CD4-positive, alpha-beta memory T cell (primary cell): Measurements from ENCODE around the gene ZNF786. TPM values are rescaled to one million over a fixed set of nuclear protein-coding genes. Genes with fewer than 3 reads are reported as not detected.
A peak's percentile ranks its signal among the peaks of the same experiment; 100 is the strongest.
"Not testable (repeated sequence)": the region's sequence is repeated elsewhere in the genome, so short reads cannot be mapped to it uniquely, and the experiment has no call there.

Source experiments
- CTCF ChIA-PET: fragments of 350-600 bp; sonication (Branson Sonifier 250); formaldehyde crosslinking; loops from one replicate; lab custom pipeline; 2021; ENCODE audit warnings: inconsistent platforms; ENCODE audit not compliant: partially characterized antibody; lab: Charles Lee
- POLR2A ChIA-PET: fragments of 350-600 bp; sonication (Branson Sonifier 250); formaldehyde crosslinking; loops from one replicate; lab custom pipeline; 2021; ENCODE audit not compliant: partially characterized antibody; lab: Charles Lee
- DNase-seq, 5 donors: peaks; one replicate each; pipeline versions ENCODE4 v3.0.0 to v3.0.0-alpha.2; 2020 to 2022; ENCODE audit warnings: mixed read lengths in 1 of 5
- H3K27ac ChIP-seq: one replicate; pipeline ENCODE4 v1.7.0; 2013; ENCODE audit warnings: low read depth, low read length
- H3K27me3 ChIP-seq: 2 replicates; pipeline ENCODE4 v1.7.0; 2013; ENCODE audit warnings: mild to moderate bottlenecking, low read length, moderate library complexity; ENCODE audit not compliant: insufficient read depth
- H3K36me3 ChIP-seq: 2 replicates; pipeline ENCODE4 v1.7.0; 2013; ENCODE audit warnings: mild to moderate bottlenecking, low read length, moderate library complexity; ENCODE audit not compliant: insufficient read depth
- H3K4me1 ChIP-seq: 2 replicates; pipeline ENCODE4 v1.7.0; 2013; ENCODE audit warnings: mild to moderate bottlenecking, low read length, moderate library complexity; ENCODE audit not compliant: insufficient read depth
- H3K4me3 ChIP-seq, 2 donors: one replicate each; pipeline ENCODE4 v1.7.0; 2013; ENCODE audit warnings: low read length in 2 of 2, mild to moderate bottlenecking in 1 of 2
- H3K9me3 ChIP-seq, 2 donors: one replicate each; pipeline ENCODE4 v1.7.0; 2013; ENCODE audit warnings: low read length in 2 of 2, control low read depth in 1 of 2; ENCODE audit not compliant: control insufficient read depth in 1 of 2
- H3K27ac Mint-ChIP-seq, 7 donors: one replicate each; pipeline ENCODE4 v1.8.0; 2020 to 2021; ENCODE audit warnings: mixed read lengths in 7 of 7, mild to moderate bottlenecking in 6 of 7, inconsistent platforms in 3 of 7, moderate library complexity in 3 of 7
- H3K27me3 Mint-ChIP-seq, 2 donors: one replicate each; pipeline ENCODE4 v1.8.0; 2020 to 2021; ENCODE audit warnings: mixed read lengths in 2 of 2
- H3K36me3 Mint-ChIP-seq, 2 donors: one replicate each; pipeline ENCODE4 v1.8.0; 2020 to 2021; ENCODE audit warnings: mixed read lengths in 2 of 2, inconsistent platforms in 1 of 2, mild to moderate bottlenecking in 1 of 2
- H3K4me1 Mint-ChIP-seq, 4 donors: one replicate each; pipeline ENCODE4 v1.8.0; 2020 to 2021; ENCODE audit warnings: mixed read lengths in 4 of 4, mild to moderate bottlenecking in 1 of 4
- H3K4me3 Mint-ChIP-seq, 8 donors: one replicate each; pipeline ENCODE4 v1.8.0; 2020 to 2021; ENCODE audit warnings: mixed read lengths in 8 of 8, mild to moderate bottlenecking in 7 of 8, moderate library complexity in 6 of 8, inconsistent platforms in 3 of 8
- H3K9me3 Mint-ChIP-seq, 8 donors: one replicate each; pipeline ENCODE4 v1.8.0; 2020 to 2021; ENCODE audit warnings: mixed read lengths in 8 of 8, mild to moderate bottlenecking in 5 of 8, inconsistent platforms in 3 of 8, moderate library complexity in 1 of 8
- intact Hi-C: fragments of 100-400 bp; cut with micrococcal nuclease; formaldehyde crosslinking; loops from one replicate; pipeline ENCODE4 v1.15.1; 2023
- polyA plus RNA-seq, 2 donors: library from polyadenylated mRNA; unstranded; fragments of 300-500 nt; fragmentation: Illumina TruSeq; gene quantifications; one replicate each; pipeline ENCODE4 v1.2.3, GENCODE V29; 2021
- total RNA-seq, 2 experiments: library from RNA; stranded (reverse); gene quantifications; one replicate each; pipeline ENCODE4 v1.2.3, GENCODE V29; 2021

ZNF786 gene
- total and polyA plus RNA-seq, 4 experiments from 2014 or later: 2.3 to 18.8 (median 16.3) TPM

DNA sequence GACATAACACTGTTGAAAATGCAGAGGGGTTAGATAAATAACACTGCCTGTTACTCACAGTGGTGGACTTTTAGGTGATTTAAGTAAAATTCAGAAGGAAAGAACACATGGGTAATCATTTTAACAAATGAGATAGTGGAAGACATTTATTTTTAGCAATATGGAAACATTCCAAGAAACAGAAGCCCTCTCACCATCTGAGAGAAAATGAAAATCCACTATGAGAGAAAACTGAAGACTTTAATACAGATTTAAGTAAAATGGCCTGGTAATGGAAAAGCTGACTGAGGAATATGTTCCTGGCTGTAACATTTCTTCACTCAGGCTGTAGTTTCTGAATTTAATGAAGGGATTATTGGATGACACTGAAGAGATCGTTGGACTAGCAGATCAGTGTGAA lies 12.1 kb upstream of the ZNF786 start:
- H3K27me3 Mint-ChIP-seq: peaks cover 0 to 2% of the 10 kb centered on the region in 2 donors
- Histone ChIP-seq H3K9me3 (no peaks in the 10 kb centered on the region), H3K27me3 (no peaks in the 10 kb centered on the region), H3K36me3 (no peaks in the 10 kb centered on the region), H3K4me1 (no peaks in the 10 kb centered on the region), H3K27ac (no peak overlapping the region), H3K4me3 (no peak overlapping the region)
- H3K9me3 Mint-ChIP-seq: no peaks in the 10 kb centered on the region
- peaks cover 0 to 1% (median 0%) of the 10 kb centered on the region in 4 donors for H3K4me1 Mint-ChIP-seq
- no peak overlapping the region for H3K4me3 Mint-ChIP-seq
- peaks cover 0 to 5% of the 10 kb centered on the region in 2 donors for H3K36me3 Mint-ChIP-seq
- DNase-seq: no peak
- intact Hi-C loops: no loop called here
- ChIA-PET CTCF (no interaction called here), POLR2A (no interaction called here)
- H3K27ac Mint-ChIP-seq: no peak overlapping the region

DNA sequence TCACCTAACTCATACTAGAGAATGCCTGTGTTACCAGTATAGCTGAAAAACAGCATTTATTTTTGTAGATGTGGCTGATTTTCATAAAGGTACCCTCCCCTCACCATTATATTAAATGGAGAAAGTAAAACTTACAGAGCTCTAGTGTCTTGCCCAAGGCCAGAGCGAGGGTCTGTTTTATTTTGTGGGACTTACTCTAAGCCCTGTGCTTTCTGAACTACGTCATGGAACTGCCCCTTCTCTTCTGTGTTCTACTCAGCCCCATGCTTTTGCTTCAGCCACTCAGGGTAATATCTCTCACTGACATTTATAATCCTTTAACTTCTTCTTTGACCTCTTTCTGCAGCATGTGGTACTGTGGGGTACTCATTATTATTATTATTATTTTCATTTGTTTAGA lies 10.3 kb upstream of the ZNF786 start:
- no peaks in the 10 kb centered on the region for H3K9me3 Mint-ChIP-seq

DNA sequence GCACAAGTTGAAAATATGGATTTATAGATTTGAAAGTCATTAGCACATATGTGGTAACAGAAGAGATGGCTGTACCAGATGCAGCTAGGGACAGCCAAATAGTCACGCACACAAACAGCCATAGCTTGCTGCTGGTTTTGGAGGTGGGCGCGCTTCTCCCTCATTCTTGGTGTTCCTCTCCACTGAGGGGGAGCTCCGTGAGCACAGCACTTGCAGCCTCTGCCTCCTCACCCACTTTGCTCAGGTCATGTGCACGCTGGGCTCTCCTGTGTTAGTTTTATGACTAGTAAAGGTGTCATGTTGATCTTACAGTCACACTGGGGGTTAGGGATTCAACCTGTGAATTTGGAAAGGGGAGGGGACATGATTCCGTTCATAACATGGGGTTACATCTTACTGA lies 8.5 kb upstream of the ZNF786 start:
- Histone ChIP-seq H3K27me3 (no peaks in the 10 kb centered on the region), H3K9me3 (no peaks in the 10 kb centered on the region), H3K36me3 (no peaks in the 10 kb centered on the region), H3K27ac (no peak overlapping the region), H3K4me1 (no peaks in the 10 kb centered on the region), H3K4me3 (no peak overlapping the region)
- ChIA-PET CTCF (interaction anchor here (1.7 kb wide), 1 partner anchor 33 kb away, joined by 4 read pairs; no protein-coding TSS in a partner anchor), POLR2A (no interaction called here)
- H3K27ac Mint-ChIP-seq: no peak overlapping the region
- no peak for DNase-seq
- peaks cover 0 to 1% (median 0%) of the 10 kb centered on the region in 4 donors for H3K4me1 Mint-ChIP-seq
- H3K9me3 Mint-ChIP-seq: no peaks in the 10 kb centered on the region
- H3K4me3 Mint-ChIP-seq: no peak overlapping the region
- H3K27me3 Mint-ChIP-seq: peaks cover 0 to 2% of the 10 kb centered on the region in 2 donors
- H3K36me3 Mint-ChIP-seq: peaks cover 0 to 5% of the 10 kb centered on the region in 2 donors
- intact Hi-C loops: no loop called here

More for the DNA sequence above, 10.3 kb upstream of the ZNF786 start:
- H3K4me1 Mint-ChIP-seq: peaks cover 0 to 1% (median 0%) of the 10 kb centered on the region in 4 donors
- Histone ChIP-seq H3K36me3 (no peaks in the 10 kb centered on the region), H3K9me3 (no peaks in the 10 kb centered on the region), H3K27me3 (no peaks in the 10 kb centered on the region), H3K27ac (no peak overlapping the region), H3K4me3 (no peak overlapping the region), H3K4me1 (no peaks in the 10 kb centered on the region)
- H3K36me3 Mint-ChIP-seq: peaks cover 0 to 5% of the 10 kb centered on the region in 2 donors
- H3K27me3 Mint-ChIP-seq: peaks cover 0 to 2% of the 10 kb centered on the region in 2 donors
- no peak for DNase-seq
- CTCF ChIA-PET: no interaction called here
- no peak overlapping the region for H3K4me3 Mint-ChIP-seq
- H3K27ac Mint-ChIP-seq: peak overlapping the region in 1 of 7 donors; percentile 73
- POLR2A ChIA-PET: no interaction called here
- intact Hi-C loops: no loop called here

DNA sequence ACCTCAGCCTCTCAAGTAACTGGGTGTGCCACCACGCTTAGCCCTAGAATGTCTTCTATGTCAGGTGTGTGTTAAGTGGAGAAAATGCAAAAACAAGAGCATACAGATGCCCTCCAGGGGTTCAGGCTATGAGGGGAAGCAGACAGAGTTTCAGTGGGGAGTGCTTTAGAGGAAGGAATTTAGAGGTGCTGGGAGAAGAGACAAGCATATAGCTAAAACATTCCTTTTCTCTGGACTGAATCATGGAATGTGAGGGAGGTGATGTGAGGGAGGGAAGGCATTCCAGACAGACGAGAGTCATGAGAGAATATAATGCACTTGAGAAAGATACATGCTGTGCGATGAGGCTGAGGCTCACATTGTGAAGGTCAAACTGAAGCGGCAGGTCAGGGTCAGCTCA lies 6.6 kb upstream of the ZNF786 start:
- H3K27ac Mint-ChIP-seq: peak overlapping the region in 1 of 7 donors; percentile 32
- intact Hi-C loops: no loop called here
- POLR2A ChIA-PET: no interaction called here
- peaks cover 0 to 2% of the 10 kb centered on the region in 2 donors for H3K27me3 Mint-ChIP-seq
- CTCF ChIA-PET: interaction anchor here (0.9 kb wide), 1 partner anchor 92 kb away, joined by 3 read pairs; no protein-coding TSS in a partner anchor
- H3K9me3 Mint-ChIP-seq: no peaks in the 10 kb centered on the region
- no peak overlapping the region for H3K4me3 Mint-ChIP-seq
- Histone ChIP-seq H3K36me3 (no peaks in the 10 kb centered on the region), H3K27ac (no peak overlapping the region), H3K4me3 (no peak overlapping the region), H3K27me3 (no peaks in the 10 kb centered on the region), H3K9me3 (no peaks in the 10 kb centered on the region), H3K4me1 (no peaks in the 10 kb centered on the region)
- H3K4me1 Mint-ChIP-seq: peaks cover 0 to 1% (median 0%) of the 10 kb centered on the region in 4 donors
- no peaks in the 10 kb centered on the region for H3K36me3 Mint-ChIP-seq
- no peak for DNase-seq

DNA sequence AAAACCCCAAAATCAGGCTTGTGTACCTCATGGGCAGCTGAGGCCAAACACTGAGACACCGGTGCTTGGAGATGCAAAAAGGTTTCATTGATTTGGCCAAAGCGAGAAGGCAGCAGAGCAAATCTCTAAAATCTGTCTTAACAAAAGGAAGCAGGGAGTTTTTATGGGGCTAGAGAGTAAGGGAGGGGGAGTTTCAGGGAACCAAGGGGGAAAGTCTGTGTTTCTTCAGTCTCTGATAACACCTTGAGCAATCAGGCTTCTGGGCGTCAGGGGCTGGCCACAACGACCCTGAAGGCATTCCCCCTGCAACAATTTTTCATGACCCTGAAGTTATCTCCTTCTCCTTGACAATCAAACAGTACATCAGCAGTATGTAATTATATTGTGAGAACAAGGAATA lies 2.7 kb upstream of the ZNF786 start:
- Mint-ChIP-seq H3K27ac (peak overlapping the region in 3 of 7 donors; percentile 57 to 88 (median 72)), H3K4me1 (peaks cover 5 to 18% (median 12%) of the 10 kb centered on the region in 4 donors), H3K4me3 (peak overlapping the region in 1 of 8 donors; percentile 21), H3K36me3 (peaks cover 0 to 4% of the 10 kb centered on the region in 2 donors), H3K9me3 (no peaks in the 10 kb centered on the region), H3K27me3 (no peaks in the 10 kb centered on the region)
- intact Hi-C loops: no loop called here
- POLR2A ChIA-PET: interaction anchor here (1.2 kb wide), 1 partner anchor 32 kb away, joined by 4 read pairs; no protein-coding TSS in a partner anchor
- H3K4me1 ChIP-seq: peaks cover 12% of the 10 kb centered on the region
- CTCF ChIA-PET: interaction anchor here (0.7 to 2.4 kb wide), 7 partner anchors 21 to 88 kb away, joined by 3 to 6 read pairs (median 5); partner anchors contain the start of gene ZNF398
- no peaks in the 10 kb centered on the region for H3K27me3 ChIP-seq
- no peak overlapping the region for H3K4me3 ChIP-seq
- no peak for DNase-seq
- H3K36me3 ChIP-seq: no peaks in the 10 kb centered on the region
- no peak overlapping the region for H3K27ac ChIP-seq
- H3K9me3 ChIP-seq: no peaks in the 10 kb centered on the region

DNA sequence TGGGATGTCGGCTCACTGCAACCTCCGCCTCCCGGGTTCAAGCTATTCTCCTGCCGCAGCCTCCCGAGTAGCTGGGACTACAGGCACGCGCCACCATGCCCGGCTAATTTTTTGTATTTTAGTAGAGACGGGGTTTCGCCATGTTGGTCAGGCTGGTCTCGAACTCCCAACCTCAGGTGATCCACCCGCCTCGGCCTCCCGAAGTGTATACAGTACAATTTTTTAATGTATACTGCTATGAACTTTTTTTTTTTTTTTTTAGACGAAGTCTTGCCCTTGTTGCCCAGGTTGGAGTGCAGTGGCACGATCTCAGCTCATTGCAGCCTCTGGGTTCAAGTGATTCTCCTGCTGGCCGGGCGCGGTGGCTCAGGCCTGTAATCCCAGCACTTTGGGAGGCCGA lies 1.7 kb upstream of the ZNF786 start:
- peak overlapping the region in 6 of 8 donors; percentile 21 to 99 (median 49) for H3K4me3 Mint-ChIP-seq
- H3K36me3 ChIP-seq, H3K27ac ChIP-seq, H3K9me3 Mint-ChIP-seq, H3K27me3 Mint-ChIP-seq, H3K27me3 ChIP-seq, H3K9me3 ChIP-seq, DNase-seq, H3K4me3 ChIP-seq, H3K36me3 Mint-ChIP-seq, intact Hi-C loops: not testable (repeated sequence)
- ChIA-PET CTCF (interaction anchor here (0.7 to 1.7 kb wide), 6 partner anchors 20 to 392 kb away, joined by 3 to 7 read pairs (median 3); partner anchors contain the start of genes ZNF398 and ZNF425), POLR2A (interaction anchor here (0.6 to 1.1 kb wide), 4 partner anchors 26 to 86 kb away, joined by 4 to 9 read pairs (median 4); partner anchors contain the start of gene ZNF425)
- peaks cover 10 to 27% (median 16%) of the 10 kb centered on the region in 4 donors for H3K4me1 Mint-ChIP-seq
- H3K4me1 ChIP-seq: peaks cover 14% of the 10 kb centered on the region
- peak overlapping the region in 4 of 7 donors; percentile 17 to 88 (median 40) for H3K27ac Mint-ChIP-seq

DNA sequence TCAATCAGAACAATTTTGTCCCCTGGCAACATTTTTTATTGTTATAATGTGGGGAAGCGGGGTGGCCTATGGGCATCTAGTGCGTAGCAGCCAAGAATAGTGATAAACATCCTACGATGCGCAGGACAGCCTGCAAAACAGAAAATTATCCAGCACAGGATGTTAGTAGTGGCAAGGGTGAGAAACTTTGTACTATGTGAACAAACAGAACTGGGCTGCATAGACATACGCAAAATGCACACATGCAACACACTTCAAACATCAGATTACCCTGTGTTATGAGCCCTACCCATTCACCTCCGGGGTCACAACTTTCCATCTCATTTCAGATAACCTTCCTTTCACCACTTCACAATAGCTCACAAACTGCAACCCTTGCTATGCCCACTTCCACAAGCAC lies 3.1 kb downstream of the ZNF786 start:
- Mint-ChIP-seq H3K36me3 (peaks cover 17 to 19% of the 10 kb centered on the region in 2 donors), H3K9me3 (no peaks in the 10 kb centered on the region), H3K4me3 (peak overlapping the region in 1 of 8 donors; percentile 57), H3K27me3 (no peaks in the 10 kb centered on the region), H3K4me1 (peaks cover 13 to 36% (median 19%) of the 10 kb centered on the region in 4 donors), H3K27ac (peak overlapping the region in 3 of 7 donors; percentile 4 to 59 (median 54))
- Histone ChIP-seq H3K4me1 (peaks cover 14% of the 10 kb centered on the region), H3K36me3 (no peaks in the 10 kb centered on the region), H3K27me3 (no peaks in the 10 kb centered on the region), H3K9me3 (no peaks in the 10 kb centered on the region), H3K27ac (no peak overlapping the region), H3K4me3 (no peak overlapping the region)
- no peak for DNase-seq
- intact Hi-C loops: no loop called here
- ChIA-PET POLR2A (interaction anchor here (1.0 kb wide), 1 partner anchor 39 kb away, joined by 3 read pairs; no protein-coding TSS in a partner anchor), CTCF (interaction anchor here (0.7 to 4.0 kb wide), 2 partner anchors 60 to 82 kb away, joined by 3 to 19 read pairs; partner anchors contain the start of gene ZNF398)
